ENCODE data around the gene SCEL. TPM values are rescaled to one million over a fixed set of nuclear protein-coding genes. Genes with fewer than 3 reads are reported as not detected.

SCEL gene, protein sequence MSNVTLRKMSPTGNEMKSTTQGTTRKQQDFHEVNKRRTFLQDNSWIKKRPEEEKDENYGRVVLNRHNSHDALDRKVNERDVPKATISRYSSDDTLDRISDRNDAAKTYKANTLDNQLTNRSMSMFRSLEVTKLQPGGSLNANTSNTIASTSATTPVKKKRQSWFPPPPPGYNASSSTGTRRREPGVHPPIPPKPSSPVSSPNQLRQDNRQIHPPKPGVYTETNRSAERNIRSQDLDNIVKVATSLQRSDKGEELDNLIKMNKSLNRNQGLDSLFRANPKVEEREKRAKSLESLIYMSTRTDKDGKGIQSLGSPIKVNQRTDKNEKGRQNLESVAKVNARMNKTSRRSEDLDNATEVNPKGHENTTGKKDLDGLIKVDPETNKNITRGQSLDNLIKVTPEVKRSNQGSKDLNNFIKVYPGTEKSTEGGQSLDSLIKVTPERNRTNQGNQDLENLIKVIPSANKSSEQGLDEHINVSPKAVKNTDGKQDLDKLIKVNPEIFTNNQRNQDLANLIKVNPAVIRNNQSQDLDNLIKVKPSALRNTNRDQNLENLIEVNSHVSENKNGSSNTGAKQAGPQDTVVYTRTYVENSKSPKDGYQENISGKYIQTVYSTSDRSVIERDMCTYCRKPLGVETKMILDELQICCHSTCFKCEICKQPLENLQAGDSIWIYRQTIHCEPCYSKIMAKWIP
- total RNA-seq (not detected), polyA plus RNA-seq (under 1 TPM in 2 of 3 donors, not detected in 1; 0.04 TPM)
- long read RNA-seq, donor 1, result 0 reads
- long read RNA-seq, donor 2, result 0 reads

DNA sequence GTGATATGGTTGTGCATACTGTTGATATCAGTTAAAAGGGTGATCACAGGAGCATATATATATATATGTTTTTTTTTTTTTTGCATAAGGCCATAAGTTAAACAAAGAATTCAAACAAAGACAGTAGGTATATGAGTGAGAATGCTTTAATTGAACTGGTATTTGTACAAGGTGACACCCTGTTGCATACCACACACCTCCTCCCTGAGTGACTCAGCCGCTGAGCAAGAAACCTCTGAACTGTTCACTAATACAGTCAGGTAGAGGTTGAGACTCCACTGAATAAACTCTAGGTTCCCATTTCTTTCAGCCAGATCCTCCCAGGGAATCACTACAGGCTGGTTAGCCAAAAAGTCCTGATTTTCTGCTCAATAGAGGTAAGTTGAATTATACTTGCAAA, at the start of gene SCEL:
TSS of gene SCEL (plus strand) at position 259 of the 400 bp plus-strand sequence. CDS start 20,170 bp downstream, outside the sequence.
- ATAC-seq (no peak), DNase-seq (no peak)
- Histone ChIP-seq H3K9me3 (no peaks in the 10 kb centered on the region), H3K27me3 (ENCODE audit: insufficient read depth in 3 of 3, low read length in 2 of 3) (no peaks in the 10 kb centered on the region), H3K27ac (no peak within 1 kb of the TSS), H3K4me1 (no peaks in the 10 kb centered on the region), H3K4me3 (no peak within 1 kb of the TSS), H3K36me3 (ENCODE audit: insufficient read depth in 1 of 2, low read depth in 1 of 2) (no peaks in the 10 kb centered on the region)
- TF ChIP-seq, protein P1, sequence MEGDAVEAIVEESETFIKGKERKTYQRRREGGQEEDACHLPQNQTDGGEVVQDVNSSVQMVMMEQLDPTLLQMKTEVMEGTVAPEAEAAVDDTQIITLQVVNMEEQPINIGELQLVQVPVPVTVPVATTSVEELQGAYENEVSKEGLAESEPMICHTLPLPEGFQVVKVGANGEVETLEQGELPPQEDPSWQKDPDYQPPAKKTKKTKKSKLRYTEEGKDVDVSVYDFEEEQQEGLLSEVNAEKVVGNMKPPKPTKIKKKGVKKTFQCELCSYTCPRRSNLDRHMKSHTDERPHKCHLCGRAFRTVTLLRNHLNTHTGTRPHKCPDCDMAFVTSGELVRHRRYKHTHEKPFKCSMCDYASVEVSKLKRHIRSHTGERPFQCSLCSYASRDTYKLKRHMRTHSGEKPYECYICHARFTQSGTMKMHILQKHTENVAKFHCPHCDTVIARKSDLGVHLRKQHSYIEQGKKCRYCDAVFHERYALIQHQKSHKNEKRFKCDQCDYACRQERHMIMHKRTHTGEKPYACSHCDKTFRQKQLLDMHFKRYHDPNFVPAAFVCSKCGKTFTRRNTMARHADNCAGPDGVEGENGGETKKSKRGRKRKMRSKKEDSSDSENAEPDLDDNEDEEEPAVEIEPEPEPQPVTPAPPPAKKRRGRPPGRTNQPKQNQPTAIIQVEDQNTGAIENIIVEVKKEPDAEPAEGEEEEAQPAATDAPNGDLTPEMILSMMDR (IDR thresholded peaks at IDR 0.05), result no peak
- WGBS, 3 donors, result 81 to 85% (median 85%) methylated on average over 1 of the region's 1 CpG
- intact Hi-C loops (cut with DNase I), result no loop called here

DNA sequence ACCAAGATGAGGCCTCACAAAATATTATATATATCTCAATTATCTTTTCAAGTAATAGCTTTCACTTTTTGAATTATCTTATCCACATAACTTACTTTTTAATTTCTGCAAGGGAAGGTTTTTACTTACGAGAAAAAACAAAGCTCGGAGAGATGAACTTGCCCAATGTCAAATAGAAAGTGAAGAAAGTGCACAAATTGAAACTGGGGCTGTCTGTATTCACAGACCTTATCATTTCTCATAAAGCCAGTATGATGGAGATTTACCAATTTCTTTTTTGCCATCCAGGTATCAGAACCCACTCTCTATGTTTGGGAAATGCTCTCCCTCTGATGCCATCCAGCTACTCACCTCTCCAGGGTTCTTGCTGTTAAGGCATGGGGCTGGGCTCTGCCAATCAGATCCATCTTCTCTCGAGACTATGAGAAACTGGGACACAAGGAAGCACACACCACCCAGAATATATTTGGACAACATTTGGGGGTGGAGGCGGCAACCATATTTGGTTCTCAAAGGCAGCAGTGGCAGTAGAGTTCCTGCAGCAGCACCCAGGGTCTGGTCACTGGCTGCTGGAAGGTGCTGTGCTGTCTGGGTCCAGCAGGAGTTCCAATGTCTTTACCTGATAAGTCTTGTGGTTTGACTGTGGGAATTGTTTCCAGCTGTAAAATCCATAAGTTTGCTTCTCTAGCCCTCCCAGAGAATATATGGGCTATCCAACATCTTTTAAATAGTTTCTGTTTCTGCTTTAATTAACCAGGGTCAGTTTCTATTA, 45.8 kb upstream of the SCEL start:
- WGBS, 3 donors, result 84 to 89% (median 88%) methylated on average over 4 of the region's 4 CpGs
- TF ChIP-seq, protein P1 (IDR thresholded peaks at IDR 0.05), result no peak

DNA sequence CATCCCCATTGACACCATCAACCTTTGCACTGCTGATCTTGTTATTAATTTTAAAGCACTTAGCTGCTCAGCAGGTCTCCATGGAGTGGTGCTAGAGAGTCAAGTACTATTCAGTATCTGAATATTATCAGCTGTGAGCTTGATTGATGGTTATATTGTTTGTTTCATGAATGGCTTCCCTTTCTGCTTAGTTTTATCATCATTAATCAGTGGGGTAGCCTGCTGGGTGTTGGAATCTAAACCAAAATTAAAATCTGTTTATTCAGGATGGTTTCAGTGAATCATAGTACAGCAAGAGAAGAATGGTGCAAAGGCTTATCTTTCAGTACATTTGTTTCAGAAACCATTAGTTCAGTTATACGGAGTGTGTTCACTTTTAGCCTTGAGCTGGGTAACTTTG, 42.5 kb upstream of the SCEL start:
- no peaks in the 10 kb centered on the region for H3K27me3 ChIP-seq (ENCODE audit: insufficient read depth in 3 of 3, low read length in 2 of 3)
- H3K9me3 ChIP-seq, result no peaks in the 10 kb centered on the region
- H3K27ac ChIP-seq, result no peak overlapping the region
- no peak for DNase-seq
- peak in 1 of 4 donors; percentile 50 for ATAC-seq
- no peaks in the 10 kb centered on the region for H3K36me3 ChIP-seq (ENCODE audit: insufficient read depth in 1 of 2, low read depth in 1 of 2)
- 12 to 41% (median 24%) methylated on average over 1 of the region's 1 CpG for WGBS, 3 donors
- H3K4me3 ChIP-seq, result no peak overlapping the region
- TF ChIP-seq, protein P1 (IDR thresholded peaks at IDR 0.05), result peak; percentile 46
- H3K4me1 ChIP-seq, result no peaks in the 10 kb centered on the region
- intact Hi-C loops (cut with DNase I), result loop anchor here (5.0 to 10.0 kb wide), 2 partner anchors 254 to 262 kb away; no protein-coding TSS in a partner anchor

More for the DNA sequence above, 45.8 kb upstream of the SCEL start:
- Histone ChIP-seq H3K9me3 (no peaks in the 10 kb centered on the region), H3K27ac (no peak overlapping the region), H3K4me3 (no peak overlapping the region), H3K36me3 (ENCODE audit: insufficient read depth in 1 of 2, low read depth in 1 of 2) (no peaks in the 10 kb centered on the region), H3K27me3 (ENCODE audit: insufficient read depth in 3 of 3, low read length in 2 of 3) (no peaks in the 10 kb centered on the region), H3K4me1 (no peaks in the 10 kb centered on the region)
- intact Hi-C loops (cut with DNase I), result loop anchor here (5.0 to 10.0 kb wide), 2 partner anchors 258 to 265 kb away; no protein-coding TSS in a partner anchor
- no peak for DNase-seq
- no peak for ATAC-seq

DNA sequence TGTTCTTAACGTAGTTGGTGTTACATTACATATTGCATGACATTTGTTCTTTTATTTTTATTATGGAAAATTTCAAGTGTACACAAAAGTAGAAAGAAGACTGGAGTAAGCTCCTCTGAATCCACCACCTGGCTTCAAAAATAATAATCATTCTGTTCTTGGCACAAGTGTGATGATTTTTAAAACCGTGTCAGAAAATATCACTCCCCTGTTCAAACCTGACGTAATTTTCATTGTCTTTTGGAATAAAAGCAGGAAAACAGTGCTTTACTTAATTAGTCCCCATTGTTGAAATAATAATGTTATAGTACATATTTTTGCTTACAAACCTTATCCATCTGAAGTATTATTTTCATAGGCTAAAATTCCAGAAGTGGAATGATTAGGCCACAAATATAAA, 41.3 kb upstream of the SCEL start:
- H3K4me3 ChIP-seq, result no peak overlapping the region
- intact Hi-C loops (cut with DNase I), result loop anchor here (5.0 to 10.0 kb wide), 2 partner anchors 253 to 261 kb away; no protein-coding TSS in a partner anchor
- TF ChIP-seq, protein P1 (IDR thresholded peaks at IDR 0.05), result no peak
- WGBS, 3 donors, result 45 to 48% (median 47%) methylated on average over 3 of the region's 3 CpGs
- ATAC-seq (no peak), DNase-seq (no peak)
- no peaks in the 10 kb centered on the region for H3K4me1 ChIP-seq
- H3K36me3 ChIP-seq (ENCODE audit: insufficient read depth in 1 of 2, low read depth in 1 of 2), result no peaks in the 10 kb centered on the region
- no peaks in the 10 kb centered on the region for H3K9me3 ChIP-seq
- H3K27ac ChIP-seq, result no peak overlapping the region
- no peaks in the 10 kb centered on the region for H3K27me3 ChIP-seq (ENCODE audit: insufficient read depth in 3 of 3, low read length in 2 of 3)
